HG02852 (cell line): Measurements from ENCODE around the gene PPP1R12B.
"Not testable (repeated sequence)": the region's sequence is repeated elsewhere in the genome, so short reads cannot be mapped to it uniquely, and the experiment has no call there.

Source experiments
- ATAC-seq: cut with Tn5 transposase; IDR thresholded peaks from one replicate; pipeline ENCODE4 v1.9.1; 2021; ENCODE audit warnings: mild to moderate bottlenecking, moderate library complexity; ENCODE audit not compliant: unreplicated experiment

PPP1R12B gene

GRCh38 chr1:202575918-202576653, 227.6 kb downstream of the PPP1R12B start:
- no peak for ATAC-seq

- ATAC-seq, result no peak
Measured at GRCh38 chr1:202576816-202577215, 228.3 kb downstream of the PPP1R12B start.

GRCh38 chr1:202577381-202577780, 228.9 kb downstream of the PPP1R12B start:
- ATAC-seq, result no peak

- ATAC-seq, result no peak
Measured at GRCh38 chr1:202578001-202578504, 229.6 kb downstream of the PPP1R12B start.

GRCh38 chr1:202578565-202578964, 230.1 kb downstream of the PPP1R12B start:
- ATAC-seq, result no peak

GRCh38 chr1:202579806-202580205, 231.3 kb downstream of the PPP1R12B start:
- ATAC-seq, result no peak

- ATAC-seq, result no peak
Measured at GRCh38 chr1:202580619-202581018, 232.1 kb downstream of the PPP1R12B start.

- not testable (repeated sequence) for ATAC-seq
Measured at GRCh38 chr1:202582350-202582749, 233.9 kb downstream of the PPP1R12B start.

GRCh38 chr1:202584707-202585589, 236.4 kb downstream of the PPP1R12B start:
- no peak for ATAC-seq

GRCh38 chr1:202585590-202585933, 237.1 kb downstream of the PPP1R12B start:
- no peak for ATAC-seq

- no peak for ATAC-seq
Measured at GRCh38 chr1:202586018-202586821, 237.7 kb downstream of the PPP1R12B start.

- no peak for ATAC-seq
Measured at GRCh38 chr1:202586871-202587270, 238.4 kb downstream of the PPP1R12B start.

- ATAC-seq, result no peak
Measured at GRCh38 chr1:202587859-202588485, 239.5 kb downstream of the PPP1R12B start.

GRCh38 chr1:202588503-202589189, 240.1 kb downstream of the PPP1R12B start:
- no peak for ATAC-seq

GRCh38 chr1:202589190-202589930, 240.9 kb downstream of the PPP1R12B start:
- ATAC-seq, result no peak

- no peak for ATAC-seq
Measured at GRCh38 chr1:202590126-202590525, 241.6 kb downstream of the PPP1R12B start.

GRCh38 chr1:202590975-202591411, 242.5 kb downstream of the PPP1R12B start:
- ATAC-seq, result no peak

- no peak for ATAC-seq
Measured at GRCh38 chr1:202591515-202591914, 243.0 kb downstream of the PPP1R12B start.

GRCh38 chr1:202592146-202592545, 243.6 kb downstream of the PPP1R12B start:
- ATAC-seq, result no peak
